ENCODE results near the gene KDM6B. TPM values are rescaled to one million over a fixed set of nuclear protein-coding genes. Genes with fewer than 3 reads are reported as not detected.
A peak's percentile ranks its signal among the peaks of the same experiment; 100 is the strongest.

Gene KDM6B
- total and polyA plus RNA-seq, 12 donors: 5.2 to 35.4 (median 25.3) TPM

DNA sequence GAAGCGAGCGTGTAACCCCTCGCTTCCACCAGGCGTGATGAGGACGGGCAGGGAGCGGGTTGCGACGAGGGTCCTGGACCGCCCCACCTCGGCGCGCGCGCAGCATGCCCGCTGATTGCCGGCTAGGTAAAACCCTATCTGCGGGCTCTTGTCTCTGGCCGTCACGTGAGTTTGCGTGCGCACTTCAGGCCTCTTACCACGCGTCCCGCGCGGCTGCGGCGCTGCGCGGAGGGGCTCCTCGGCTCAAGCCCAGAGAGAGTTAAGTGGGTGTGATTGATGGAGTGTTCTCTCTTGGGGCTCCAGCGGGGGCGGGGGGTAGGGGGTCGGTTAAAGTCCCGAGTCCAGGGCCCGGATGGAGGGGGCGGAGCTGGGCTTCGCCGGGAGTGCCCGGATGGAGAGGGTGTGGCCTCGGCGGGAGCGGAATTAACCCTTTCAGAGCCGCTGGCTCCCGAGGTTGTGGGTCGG, 7.9 kb downstream of the KDM6B start:
- Histone ChIP-seq H3K27me3 (no peaks in the 10 kb centered on the region), H3K9me3 (no peaks in the 10 kb centered on the region), H3K4me3 (peak overlapping the region; percentile 68 to 90 (median 76)), H3K27ac (peak overlapping the region; percentile 90 to 100 (median 97)), H3K36me3 (peaks cover 0 to 34% (median 13%) of the 10 kb centered on the region in 9 donors), H3K4me1 (peaks cover 16 to 71% (median 56%) of the 10 kb centered on the region in 9 donors)
- TF ChIP-seq, protein P1, sequence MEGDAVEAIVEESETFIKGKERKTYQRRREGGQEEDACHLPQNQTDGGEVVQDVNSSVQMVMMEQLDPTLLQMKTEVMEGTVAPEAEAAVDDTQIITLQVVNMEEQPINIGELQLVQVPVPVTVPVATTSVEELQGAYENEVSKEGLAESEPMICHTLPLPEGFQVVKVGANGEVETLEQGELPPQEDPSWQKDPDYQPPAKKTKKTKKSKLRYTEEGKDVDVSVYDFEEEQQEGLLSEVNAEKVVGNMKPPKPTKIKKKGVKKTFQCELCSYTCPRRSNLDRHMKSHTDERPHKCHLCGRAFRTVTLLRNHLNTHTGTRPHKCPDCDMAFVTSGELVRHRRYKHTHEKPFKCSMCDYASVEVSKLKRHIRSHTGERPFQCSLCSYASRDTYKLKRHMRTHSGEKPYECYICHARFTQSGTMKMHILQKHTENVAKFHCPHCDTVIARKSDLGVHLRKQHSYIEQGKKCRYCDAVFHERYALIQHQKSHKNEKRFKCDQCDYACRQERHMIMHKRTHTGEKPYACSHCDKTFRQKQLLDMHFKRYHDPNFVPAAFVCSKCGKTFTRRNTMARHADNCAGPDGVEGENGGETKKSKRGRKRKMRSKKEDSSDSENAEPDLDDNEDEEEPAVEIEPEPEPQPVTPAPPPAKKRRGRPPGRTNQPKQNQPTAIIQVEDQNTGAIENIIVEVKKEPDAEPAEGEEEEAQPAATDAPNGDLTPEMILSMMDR (IDR thresholded peaks at IDR 0.05): peak in 1 of 9 donors; percentile 30
- intact Hi-C loops (cut with DNase I): loop anchor here in 4 of 10 donors (2.0 to 10.0 kb wide), 3 partner anchors 15 to 313 kb away; partner anchors contain the start of genes NAA38 (in 2 of the 4) and PER1 (in 2 of the 4)
- 0 to 1% methylated on average over 44 to 46 of the region's 46 CpGs for WGBS, 2 donors
- DNase-seq (peak; percentile 92 to 94), ATAC-seq (peak; percentile 73 to 88 (median 78))

DNA sequence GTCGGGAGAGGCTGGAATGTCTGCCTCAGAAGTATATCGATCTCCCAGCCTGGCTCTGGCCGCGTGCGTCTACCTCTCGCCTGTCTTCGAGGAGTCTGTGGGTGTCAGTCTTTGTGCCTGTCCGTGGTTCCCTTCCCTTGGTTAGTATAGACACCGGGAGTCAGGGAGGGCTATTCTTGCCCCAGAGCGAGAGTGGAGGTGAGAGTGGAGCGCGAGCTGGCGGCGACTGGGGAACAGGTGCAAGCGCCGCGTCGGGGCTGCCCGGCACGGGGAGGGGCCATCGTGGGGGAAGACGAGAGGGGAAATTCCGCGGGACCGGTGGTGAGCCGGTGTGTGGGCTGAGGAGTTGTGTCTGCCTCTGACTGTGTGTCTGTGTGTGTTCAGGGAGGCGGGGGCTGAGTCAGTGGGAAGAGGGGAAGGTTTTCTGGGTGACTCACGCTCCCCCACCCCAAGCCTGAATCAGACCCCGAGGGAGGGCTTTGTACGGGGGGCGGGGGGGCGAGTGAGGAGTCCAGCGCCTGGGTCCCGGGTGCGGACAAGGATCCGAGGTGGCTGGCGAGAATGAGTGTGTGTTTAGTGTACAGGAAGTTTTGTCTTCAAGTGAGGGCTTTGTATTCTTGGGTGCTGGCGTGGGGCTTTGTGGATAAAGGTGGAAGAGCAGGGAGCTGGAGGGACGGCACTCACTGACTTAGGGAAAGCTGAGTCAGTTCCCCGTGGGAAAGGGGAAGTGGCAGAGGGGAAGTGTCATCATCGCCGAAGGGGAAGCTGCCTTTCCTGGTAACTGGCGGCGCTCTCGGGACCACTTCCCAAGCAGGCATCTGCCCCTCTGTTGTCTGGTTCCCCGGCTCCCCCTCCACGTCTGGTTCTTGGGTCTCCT, 8.6 kb downstream of the KDM6B start:
- Histone ChIP-seq H3K4me1 (peaks cover 15 to 64% (median 49%) of the 10 kb centered on the region in 9 donors), H3K27ac (peak overlapping the region; percentile 90 to 100 (median 97)), H3K27me3 (no peaks in the 10 kb centered on the region), H3K36me3 (peaks cover 0 to 40% (median 17%) of the 10 kb centered on the region in 9 donors), H3K9me3 (no peaks in the 10 kb centered on the region), H3K4me3 (peak overlapping the region; percentile 68 to 90 (median 76))
- DNase-seq (peak; percentile 66 to 87), ATAC-seq (peak; percentile 1 to 49 (median 26))
- intact Hi-C loops (cut with DNase I): loop anchor here in 4 of 10 donors (1.0 to 10.0 kb wide), 4 partner anchors 8 to 312 kb away; partner anchors contain the start of genes NAA38 (in 2 of the 4), PER1 (in 2 of the 4) and KDM6B (in 1 of the 4)
- TF ChIP-seq, protein P1 (IDR thresholded peaks at IDR 0.05): no peak
- 0% methylated on average over 47 of the region's 47 CpGs for WGBS, 2 donors

GRCh38 chr17:7843257-7843535, 9.2 kb downstream of the KDM6B start:
- Histone ChIP-seq H3K9me3 (no peaks in the 10 kb centered on the region), H3K27me3 (no peaks in the 10 kb centered on the region), H3K4me1 (peaks cover 15 to 60% (median 46%) of the 10 kb centered on the region in 9 donors), H3K27ac (peak overlapping the region; percentile 90 to 100 (median 97)), H3K36me3 (peaks cover 0 to 46% (median 17%) of the 10 kb centered on the region in 9 donors), H3K4me3 (peak overlapping the region; percentile 68 to 90 (median 76))
- ATAC-seq: no peak
- 0% methylated on average over 17 of the region's 17 CpGs for WGBS, 2 donors
- intact Hi-C loops (cut with DNase I): loop anchor here in 4 of 10 donors (1.0 to 10.0 kb wide), 4 partner anchors 9 to 312 kb away; partner anchors contain the start of genes NAA38 (in 2 of the 4), PER1 (in 2 of the 4) and KDM6B (in 1 of the 4)
- DNase-seq: no peak
- TF ChIP-seq, protein P1 (IDR thresholded peaks at IDR 0.05): peak in 1 of 9 donors; percentile 7

Data from heart right ventricle (tissue), 16 donors.